Fibroblast of pulmonary artery (primary cell): ENCODE results near the gene HNF4A.

Experiments used
- DNase-seq: peaks from one replicate; pipeline ENCODE4 v3.0.0-alpha.2; 2010; ENCODE audit warnings: low read depth
- H3K4me3 ChIP-seq: replicated peaks from 2 replicates; pipeline ENCODE4 v1.5.1; 2011; ENCODE audit warnings: low read depth, mild to moderate bottlenecking, control low read depth, low read length, moderate library complexity
- CTCF ChIP-seq: IDR thresholded peaks from 2 replicates; pipeline ENCODE4 v1.5.1; 2011; ENCODE audit warnings: mild to moderate bottlenecking, control low read depth, low read length, inconsistent platforms; ENCODE audit errors: missing control alignments

The HNF4A gene

GRCh38 chr20:44390280-44390679 lies 34.8 kb downstream of the HNF4A start:
- no peak overlapping the region for H3K4me3 ChIP-seq
- TF ChIP-seq CTCF, result no peak
- DNase-seq, result no peak

- no peak for DNase-seq
- no peak for TF ChIP-seq CTCF
- no peak overlapping the region for H3K4me3 ChIP-seq
Measured at GRCh38 chr20:44392088-44392775, 36.7 kb downstream of the HNF4A start.

GRCh38 chr20:44392776-44393607 lies 37.5 kb downstream of the HNF4A start:
- no peak for TF ChIP-seq CTCF
- no peak for DNase-seq
- no peak overlapping the region for H3K4me3 ChIP-seq

GRCh38 chr20:44393608-44394451 lies 38.3 kb downstream of the HNF4A start:
- H3K4me3 ChIP-seq, result no peak overlapping the region
- no peak for TF ChIP-seq CTCF
- no peak for DNase-seq

- DNase-seq, result no peak
- no peak for TF ChIP-seq CTCF
- H3K4me3 ChIP-seq, result no peak overlapping the region
Measured at GRCh38 chr20:44394452-44394701, 38.9 kb downstream of the HNF4A start.

- H3K4me3 ChIP-seq, result no peak overlapping the region
- peak; percentile 46 for DNase-seq
- no peak for TF ChIP-seq CTCF
Measured at GRCh38 chr20:44394702-44395460, 39.4 kb downstream of the HNF4A start.
